ENCODE data around the gene L3MBTL3. TPM values are rescaled to one million over a fixed set of nuclear protein-coding genes. Genes with fewer than 3 reads are reported as not detected.

L3MBTL3 gene
- total RNA-seq, 2 experiments from 2014 or later = 29.0 to 30.1 TPM

GRCh38 chr6:130063806-130064205 is 45.4 kb downstream of the L3MBTL3 start:
- Histone ChIP-seq H3K27ac (ENCODE audit: low read depth in 1 of 2, low read length in 2 of 2) (no peak overlapping the region), H3K4me1 (ENCODE audit: insufficient read depth, low read length) (no peaks in the 10 kb centered on the region), H3K36me3 (ENCODE audit: insufficient read depth, low read length) (peaks cover 67% of the 10 kb centered on the region), H3K4me3 (ENCODE audit: low read length) (no peak overlapping the region), H3K27me3 (ENCODE audit: control insufficient read depth in 1 of 2, insufficient read depth in 2 of 2, low read length in 2 of 2) (no peaks in the 10 kb centered on the region), H3K9me3 (ENCODE audit: control insufficient read depth in 1 of 2, insufficient read depth in 1 of 2, low read length in 2 of 2) (no peaks in the 10 kb centered on the region)
- no peak for TF ChIP-seq CTCF (IDR thresholded peaks at IDR 0.05)
- Mint-ChIP-seq H3K27me3 (no peaks in the 10 kb centered on the region), H3K27ac (no peak overlapping the region), H3K36me3 (ENCODE audit: low read depth) (peaks cover 92% of the 10 kb centered on the region), H3K4me1 (ENCODE audit: low read depth) (peaks cover 6% of the 10 kb centered on the region), H3K4me3 (no peak overlapping the region), H3K9me3 (no peaks in the 10 kb centered on the region)
- intact Hi-C loops (cut with DNase I, micrococcal nuclease) = no loop called here
- ATAC-seq (ENCODE audit: poor library complexity) = no peak
- ChIA-PET POLR2A (no interaction called here), CTCF (no interaction called here)
- DNase-seq = no peak

- Histone ChIP-seq H3K36me3 (ENCODE audit: insufficient read depth, low read length) (peaks cover 61% of the 10 kb centered on the region), H3K4me1 (ENCODE audit: insufficient read depth, low read length) (peaks cover under 1% of the 10 kb centered on the region), H3K9me3 (ENCODE audit: control insufficient read depth in 1 of 2, insufficient read depth in 1 of 2, low read length in 2 of 2) (no peaks in the 10 kb centered on the region), H3K27ac (ENCODE audit: low read depth in 1 of 2, low read length in 2 of 2) (no peak overlapping the region), H3K27me3 (ENCODE audit: control insufficient read depth in 1 of 2, insufficient read depth in 2 of 2, low read length in 2 of 2) (no peaks in the 10 kb centered on the region), H3K4me3 (ENCODE audit: low read length) (no peak overlapping the region)
- Mint-ChIP-seq H3K27me3 (no peaks in the 10 kb centered on the region), H3K4me3 (no peak overlapping the region), H3K9me3 (no peaks in the 10 kb centered on the region), H3K36me3 (ENCODE audit: low read depth) (peaks cover 92% of the 10 kb centered on the region), H3K4me1 (ENCODE audit: low read depth) (peaks cover 3% of the 10 kb centered on the region), H3K27ac (no peak overlapping the region)
- ATAC-seq (ENCODE audit: poor library complexity) (no peak), DNase-seq (no peak)
- intact Hi-C loops (cut with DNase I, micrococcal nuclease) = no loop called here
- POLR2A ChIA-PET = no interaction called here
- no peak for TF ChIP-seq CTCF (IDR thresholded peaks at IDR 0.05)
- CTCF ChIA-PET = interaction anchor here (0.6 to 1.3 kb wide), 2 partner anchors 28 to 74 kb away, joined by 3 read pairs; no protein-coding TSS in a partner anchor
These were observed 47.3 kb downstream of the L3MBTL3 start for GRCh38 chr6:130065609-130066156.

- DNase-seq (no peak), ATAC-seq (ENCODE audit: poor library complexity) (no peak)
- no peak for TF ChIP-seq CTCF (IDR thresholded peaks at IDR 0.05)
- ChIA-PET CTCF (no interaction called here), POLR2A (no interaction called here)
- intact Hi-C loops (cut with DNase I, micrococcal nuclease) = no loop called here
- Histone ChIP-seq H3K4me3 (ENCODE audit: low read length) (no peak overlapping the region), H3K9me3 (ENCODE audit: control insufficient read depth in 1 of 2, insufficient read depth in 1 of 2, low read length in 2 of 2) (no peaks in the 10 kb centered on the region), H3K36me3 (ENCODE audit: insufficient read depth, low read length) (peaks cover 49% of the 10 kb centered on the region), H3K27ac (ENCODE audit: low read depth in 1 of 2, low read length in 2 of 2) (no peak overlapping the region), H3K4me1 (ENCODE audit: insufficient read depth, low read length) (peaks cover 2% of the 10 kb centered on the region), H3K27me3 (ENCODE audit: control insufficient read depth in 1 of 2, insufficient read depth in 2 of 2, low read length in 2 of 2) (no peaks in the 10 kb centered on the region)
- Mint-ChIP-seq H3K9me3 (no peaks in the 10 kb centered on the region), H3K27ac (no peak overlapping the region), H3K27me3 (no peaks in the 10 kb centered on the region), H3K36me3 (ENCODE audit: low read depth) (peaks cover 86% of the 10 kb centered on the region), H3K4me1 (ENCODE audit: low read depth) (peaks cover 4% of the 10 kb centered on the region), H3K4me3 (no peak overlapping the region)
These were observed 51.1 kb downstream of the L3MBTL3 start for GRCh38 chr6:130069485-130069884.

All from CD4-positive, alpha-beta T cell (primary cell).